Panc1 (cell line): ENCODE data around the gene ZMYND12. TPM values are rescaled to one million over a fixed set of nuclear protein-coding genes. Genes with fewer than 3 reads are reported as not detected.

Experiments
- ATAC-seq: fragments of 200-7000 bp; cut with Tn5 transposase; 2 replicates; pipeline ENCODE4 v1.9.1; 2020; ENCODE audit warnings: mild to moderate bottlenecking, moderate library complexity
- BruUV-seq: library from RNA; stranded (reverse); fragments of 400-500 nt; replicated peaks from 2 replicates; lab custom pipeline; 2021; lab: Mats Ljungman, UMichigan
- CTCF ChIA-PET: fragments of 300-600 bp; sonication (Branson Sonifier 250); formaldehyde crosslinking; loops from one replicate; lab custom pipeline; 2022; ENCODE audit warnings: antibody characterized with exemption; lab: Charles Lee
- POLR2A ChIA-PET: fragments of 300-600 bp; sonication (Branson Sonifier 250); formaldehyde crosslinking; loops from one replicate; lab custom pipeline; 2022; ENCODE audit warnings: antibody characterized with exemption; lab: Charles Lee
- DNase-seq: peaks from one replicate; pipeline ENCODE4 v3.0.0-alpha.2; 2010; ENCODE audit warnings: low read depth, low spot score
- H3K27ac ChIP-seq: 2 replicates; pipeline ENCODE4 v1.5.1; 2011; ENCODE audit warnings: mild to moderate bottlenecking, low read length, inconsistent platforms
- H3K27me3 ChIP-seq: fragments of 200-500 bp; sonication (Bioruptor generic); 2 replicates; pipeline ENCODE4 v1.6.0; 2014; ENCODE audit warnings: low read length, inconsistent platforms; ENCODE audit not compliant: control insufficient read depth, insufficient read depth
- H3K36me3 ChIP-seq: fragments of 200-500 bp; sonication (Bioruptor generic); 2 replicates; pipeline ENCODE4 v1.5.1; 2014; ENCODE audit warnings: inconsistent platforms, mild to moderate bottlenecking, low read length, moderate library complexity; ENCODE audit not compliant: control insufficient read depth, insufficient read depth
- H3K4me1 ChIP-seq: 2 replicates; pipeline ENCODE4 v1.5.1; 2011; ENCODE audit warnings: inconsistent platforms, mild to moderate bottlenecking, low read length, moderate library complexity; ENCODE audit not compliant: control insufficient read depth, insufficient read depth
- H3K4me3 ChIP-seq, 2 experiments: 2 replicates each; pipeline ENCODE4 v1.5.1; 2011 to 2012; ENCODE audit warnings: low read depth in 2 of 2, low read length in 2 of 2, mild to moderate bottlenecking in 2 of 2, inconsistent platforms in 1 of 2, moderate library complexity in 1 of 2
- H3K9me3 ChIP-seq: fragments of 200-500 bp; sonication (Bioruptor generic); 2 replicates; pipeline ENCODE4 v1.5.1; 2014; ENCODE audit warnings: low read depth, mild to moderate bottlenecking, inconsistent platforms, low read length, moderate library complexity; ENCODE audit not compliant: control insufficient read depth, insufficient read depth
- POLR2AphosphoS5 ChIP-seq: IDR thresholded peaks from 2 replicates; pipeline ENCODE4 v1.6.1; 2012; ENCODE audit warnings: mild to moderate bottlenecking, low read depth, low read length, moderate library complexity
- SIN3A ChIP-seq: IDR thresholded peaks from 2 replicates; pipeline ENCODE4 v1.6.1; 2012; ENCODE audit warnings: low read depth, mild to moderate bottlenecking, low read length, moderate library complexity, borderline replicate concordance; ENCODE audit not compliant: insufficient read depth
- TCF7L2 ChIP-seq: IDR thresholded peaks from 2 replicates; pipeline ENCODE4 v1.6.1; 2011; ENCODE audit warnings: mild to moderate bottlenecking, low read depth, low read length, inconsistent platforms
- in situ Hi-C: cut with HindIII; loops from 2 replicates; pipeline ENCODE4 v1.10.0; 2016; ENCODE audit warnings: low sequenced_read_pairs, low pct_unique_long_range_greater_than_20kb
- intact Hi-C: fragments of 100-400 bp; cut with micrococcal nuclease; formaldehyde crosslinking; loops from one replicate; pipeline ENCODE4 v1.10.0; 2022; ENCODE audit not compliant: unreplicated experiment
- total RNA-seq: library from RNA; stranded (reverse); gene quantifications from one replicate; pipeline ENCODE4 v1.2.1, GENCODE V29; 2021; ENCODE audit not compliant: unreplicated experiment
- TF ChIP-seq, protein P1 (sequence below), 2 experiments: IDR thresholded peaks; 2 replicates each; pipeline ENCODE4 v1.6.1; 2011 to 2012; ENCODE audit warnings: low read depth in 2 of 2, control low read depth in 1 of 2, low read length in 1 of 2, mild to moderate bottlenecking in 1 of 2, moderate library complexity in 1 of 2; ENCODE audit not compliant: insufficient read depth in 1 of 2
- TF ChIP-seq, protein P2 (sequence below): fragments of 450-650 bp; IDR thresholded peaks from 2 replicates; pipeline ENCODE4 v1.5.1; 2017; ENCODE audit warnings: mild to moderate bottlenecking

The ZMYND12 gene
- total RNA-seq, 1 experiment from 2014 or later: 0.57 TPM

DNA sequence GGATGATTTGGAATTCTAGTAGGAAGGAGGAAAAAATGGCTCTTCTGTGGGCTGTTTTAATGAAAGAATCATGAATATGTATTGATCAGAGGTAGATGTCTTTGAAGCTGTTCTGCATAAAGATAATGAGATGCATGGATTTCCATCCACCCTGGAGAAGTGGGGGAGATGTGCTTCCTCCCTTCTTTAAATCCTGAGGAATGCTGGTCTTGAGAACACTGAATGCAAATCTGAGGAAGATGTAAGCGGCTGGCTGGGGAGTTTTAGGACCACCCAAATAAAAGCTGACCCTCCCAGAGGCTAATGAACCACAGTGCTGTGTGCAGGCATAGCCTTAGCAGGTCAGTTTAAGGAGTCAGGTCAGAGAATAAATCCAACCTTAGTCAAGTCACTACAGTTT is 37.3 kb downstream of the ZMYND12 start:
- H3K4me3 ChIP-seq: no peak overlapping the region
- H3K27ac ChIP-seq: no peak overlapping the region
- H3K4me1 ChIP-seq: no peaks in the 10 kb centered on the region
- intact Hi-C loops: no loop called here
- TF ChIP-seq, protein P1, sequence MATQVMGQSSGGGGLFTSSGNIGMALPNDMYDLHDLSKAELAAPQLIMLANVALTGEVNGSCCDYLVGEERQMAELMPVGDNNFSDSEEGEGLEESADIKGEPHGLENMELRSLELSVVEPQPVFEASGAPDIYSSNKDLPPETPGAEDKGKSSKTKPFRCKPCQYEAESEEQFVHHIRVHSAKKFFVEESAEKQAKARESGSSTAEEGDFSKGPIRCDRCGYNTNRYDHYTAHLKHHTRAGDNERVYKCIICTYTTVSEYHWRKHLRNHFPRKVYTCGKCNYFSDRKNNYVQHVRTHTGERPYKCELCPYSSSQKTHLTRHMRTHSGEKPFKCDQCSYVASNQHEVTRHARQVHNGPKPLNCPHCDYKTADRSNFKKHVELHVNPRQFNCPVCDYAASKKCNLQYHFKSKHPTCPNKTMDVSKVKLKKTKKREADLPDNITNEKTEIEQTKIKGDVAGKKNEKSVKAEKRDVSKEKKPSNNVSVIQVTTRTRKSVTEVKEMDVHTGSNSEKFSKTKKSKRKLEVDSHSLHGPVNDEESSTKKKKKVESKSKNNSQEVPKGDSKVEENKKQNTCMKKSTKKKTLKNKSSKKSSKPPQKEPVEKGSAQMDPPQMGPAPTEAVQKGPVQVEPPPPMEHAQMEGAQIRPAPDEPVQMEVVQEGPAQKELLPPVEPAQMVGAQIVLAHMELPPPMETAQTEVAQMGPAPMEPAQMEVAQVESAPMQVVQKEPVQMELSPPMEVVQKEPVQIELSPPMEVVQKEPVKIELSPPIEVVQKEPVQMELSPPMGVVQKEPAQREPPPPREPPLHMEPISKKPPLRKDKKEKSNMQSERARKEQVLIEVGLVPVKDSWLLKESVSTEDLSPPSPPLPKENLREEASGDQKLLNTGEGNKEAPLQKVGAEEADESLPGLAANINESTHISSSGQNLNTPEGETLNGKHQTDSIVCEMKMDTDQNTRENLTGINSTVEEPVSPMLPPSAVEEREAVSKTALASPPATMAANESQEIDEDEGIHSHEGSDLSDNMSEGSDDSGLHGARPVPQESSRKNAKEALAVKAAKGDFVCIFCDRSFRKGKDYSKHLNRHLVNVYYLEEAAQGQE (IDR thresholded peaks at IDR 0.05; ENCODE audit: insufficient read depth in 1 of 2, low read depth in 2 of 2, low read length in 1 of 2): no peak
- TF ChIP-seq, protein P2, sequence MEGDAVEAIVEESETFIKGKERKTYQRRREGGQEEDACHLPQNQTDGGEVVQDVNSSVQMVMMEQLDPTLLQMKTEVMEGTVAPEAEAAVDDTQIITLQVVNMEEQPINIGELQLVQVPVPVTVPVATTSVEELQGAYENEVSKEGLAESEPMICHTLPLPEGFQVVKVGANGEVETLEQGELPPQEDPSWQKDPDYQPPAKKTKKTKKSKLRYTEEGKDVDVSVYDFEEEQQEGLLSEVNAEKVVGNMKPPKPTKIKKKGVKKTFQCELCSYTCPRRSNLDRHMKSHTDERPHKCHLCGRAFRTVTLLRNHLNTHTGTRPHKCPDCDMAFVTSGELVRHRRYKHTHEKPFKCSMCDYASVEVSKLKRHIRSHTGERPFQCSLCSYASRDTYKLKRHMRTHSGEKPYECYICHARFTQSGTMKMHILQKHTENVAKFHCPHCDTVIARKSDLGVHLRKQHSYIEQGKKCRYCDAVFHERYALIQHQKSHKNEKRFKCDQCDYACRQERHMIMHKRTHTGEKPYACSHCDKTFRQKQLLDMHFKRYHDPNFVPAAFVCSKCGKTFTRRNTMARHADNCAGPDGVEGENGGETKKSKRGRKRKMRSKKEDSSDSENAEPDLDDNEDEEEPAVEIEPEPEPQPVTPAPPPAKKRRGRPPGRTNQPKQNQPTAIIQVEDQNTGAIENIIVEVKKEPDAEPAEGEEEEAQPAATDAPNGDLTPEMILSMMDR: no peak
- no peak for TF ChIP-seq TCF7L2
- no peak for TF ChIP-seq POLR2AphosphoS5
- no peak for TF ChIP-seq SIN3A
- ChIA-PET POLR2A (no interaction called here), CTCF (no interaction called here)
- no peaks in the 10 kb centered on the region for H3K36me3 ChIP-seq
- no peaks in the 10 kb centered on the region for H3K27me3 ChIP-seq
- ATAC-seq (no peak), DNase-seq (no peak)
- BruUV-seq: no TSS peak
- H3K9me3 ChIP-seq: no peaks in the 10 kb centered on the region
- in situ Hi-C loops: no loop called here

DNA sequence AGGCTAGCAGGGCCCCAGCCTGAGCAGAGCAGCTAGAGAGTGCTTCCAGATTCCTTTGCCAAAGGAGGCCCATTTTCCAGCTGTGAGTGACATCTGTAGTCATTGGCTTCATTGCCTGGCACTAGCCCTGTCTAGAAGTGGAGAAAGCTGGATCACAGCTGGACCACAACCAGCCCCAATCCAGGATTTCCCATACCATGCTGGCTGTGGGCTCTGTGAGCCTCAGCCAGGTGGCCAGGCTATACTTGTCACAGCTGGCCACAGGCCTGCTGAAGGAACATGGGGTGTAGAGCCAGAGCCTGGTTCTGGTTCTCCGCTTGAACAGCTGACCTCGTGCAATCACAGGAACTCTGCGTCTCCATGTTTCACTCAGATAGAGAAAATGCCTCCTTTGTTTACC is 38.7 kb downstream of the ZMYND12 start:
- Histone ChIP-seq H3K27me3 (no peaks in the 10 kb centered on the region), H3K27ac (no peak overlapping the region), H3K9me3 (no peaks in the 10 kb centered on the region), H3K4me3 (no peak overlapping the region), H3K36me3 (no peaks in the 10 kb centered on the region), H3K4me1 (no peaks in the 10 kb centered on the region)
- DNase-seq (no peak), ATAC-seq (no peak)
- POLR2A ChIA-PET: interaction anchor here (0.6 kb wide), 1 partner anchor 194 kb away, joined by 5 read pairs; no protein-coding TSS in a partner anchor
- CTCF ChIA-PET: no interaction called here
- no TSS peak for BruUV-seq
- intact Hi-C loops: no loop called here
- in situ Hi-C loops: no loop called here
- TF ChIP-seq SIN3A: no peak
- TF ChIP-seq, protein P2: no peak
- TF ChIP-seq POLR2AphosphoS5: no peak
- TF ChIP-seq, protein P1 (IDR thresholded peaks at IDR 0.05; ENCODE audit: insufficient read depth in 1 of 2, low read depth in 2 of 2, low read length in 1 of 2): no peak
- TF ChIP-seq TCF7L2: no peak
